Activated CD4-positive, CD25-positive, alpha-beta regulatory T cell treated with anti-CD3 and anti-CD28 coated beads, Interleukin-2, amount 50 U/mL, for 24 hours (primary cell): Measurements from ENCODE around the gene TMEM213.
"Not testable (repeated sequence)": the region's sequence is repeated elsewhere in the genome, so short reads cannot be mapped to it uniquely, and the experiment has no call there.

ENCODE experiments used
- ATAC-seq, 2 donors: fragments of 150-1000 bp; cut with Tn5 transposase; one replicate each; pipeline ENCODE4 v1.10.0; 2021; ENCODE audit warnings: mild to moderate bottlenecking in 1 of 2, moderate library complexity in 1 of 2

Gene TMEM213

DNA sequence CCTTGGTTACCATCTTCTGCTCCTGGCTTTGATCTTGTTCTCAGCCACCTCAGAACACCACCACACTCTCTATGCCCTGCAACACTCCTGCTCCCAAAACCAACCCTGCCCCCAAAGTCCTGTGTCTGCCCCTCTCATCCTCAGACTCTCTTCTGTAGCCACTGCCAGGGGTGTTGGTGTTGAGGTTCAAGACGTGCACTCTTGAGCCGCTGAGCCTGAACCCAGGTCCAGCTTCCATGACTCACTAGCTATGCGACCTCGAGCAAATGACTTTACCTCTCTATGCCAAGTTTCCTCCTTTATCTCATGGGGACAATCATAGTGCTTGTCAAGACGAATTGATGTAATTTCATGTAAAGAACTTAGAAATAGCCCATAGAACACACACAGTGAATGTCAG lies 1.0 kb downstream of the TMEM213 start:
- ATAC-seq, result no peak

- ATAC-seq, result no peak
Observed at GRCh38 chr7:138799336-138800000, 1.7 kb downstream of the TMEM213 start.

DNA sequence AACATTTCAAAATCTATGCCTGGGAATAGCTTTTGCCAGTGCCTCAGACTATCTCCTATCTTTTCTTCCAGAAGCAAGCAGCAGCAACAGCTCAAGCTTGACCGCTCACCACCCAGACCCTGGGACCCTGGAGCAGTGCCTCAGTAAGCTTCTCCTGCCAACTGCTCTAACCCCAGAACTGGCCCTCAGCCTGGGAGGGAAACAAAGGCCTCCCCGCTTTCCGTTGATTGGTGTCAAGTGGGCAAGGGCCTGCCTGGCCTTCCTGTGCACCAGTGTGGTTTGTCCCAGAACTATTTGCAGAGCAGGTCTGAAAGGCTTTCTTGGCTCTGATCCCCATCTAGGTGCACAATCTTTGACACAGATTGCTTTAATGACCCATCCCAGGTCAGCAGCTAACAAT lies 3.5 kb downstream of the TMEM213 start:
- ATAC-seq, result no peak

DNA sequence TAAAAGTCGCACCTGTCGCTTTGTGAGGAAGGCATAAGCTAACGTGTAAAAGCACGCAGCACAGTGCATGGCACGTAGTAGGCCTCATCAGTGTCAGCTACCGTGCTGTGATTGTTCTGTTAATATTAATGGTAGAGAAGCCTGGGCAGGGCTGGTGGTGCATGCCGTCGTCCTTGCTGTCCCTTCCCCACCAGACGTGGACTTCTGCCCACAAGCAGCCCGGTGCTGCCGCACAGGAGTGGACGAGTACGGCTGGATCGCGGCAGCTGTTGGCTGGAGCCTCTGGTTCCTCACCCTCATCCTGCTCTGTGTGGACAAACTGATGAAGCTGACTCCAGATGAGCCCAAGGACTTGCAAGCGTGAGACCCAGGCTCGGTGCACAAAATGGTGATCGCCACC lies 4.9 kb downstream of the TMEM213 start:
- ATAC-seq, result no peak

- no peak for ATAC-seq
Observed at GRCh38 chr7:138804618-138805017, 6.8 kb downstream of the TMEM213 start.

DNA sequence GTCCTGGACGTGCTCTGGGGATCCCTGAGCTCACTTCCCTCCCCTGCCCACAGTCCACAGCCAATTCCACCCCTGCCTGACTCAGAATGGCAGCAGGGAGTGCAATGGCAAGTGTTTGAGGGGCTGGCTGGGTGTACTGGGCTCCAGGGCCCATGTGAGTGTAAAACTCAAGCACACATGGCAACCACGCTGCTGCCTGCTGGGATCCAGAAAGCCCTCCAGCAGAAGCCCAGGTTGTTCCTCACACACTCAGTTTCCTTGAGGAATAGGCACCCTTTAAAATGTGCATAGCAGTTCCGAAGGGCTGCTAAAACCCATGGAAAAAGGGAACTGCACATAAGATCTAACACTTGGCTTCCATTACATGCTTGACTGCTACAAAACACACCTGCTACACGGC lies 11.6 kb downstream of the TMEM213 start:
- ATAC-seq, result no peak

DNA sequence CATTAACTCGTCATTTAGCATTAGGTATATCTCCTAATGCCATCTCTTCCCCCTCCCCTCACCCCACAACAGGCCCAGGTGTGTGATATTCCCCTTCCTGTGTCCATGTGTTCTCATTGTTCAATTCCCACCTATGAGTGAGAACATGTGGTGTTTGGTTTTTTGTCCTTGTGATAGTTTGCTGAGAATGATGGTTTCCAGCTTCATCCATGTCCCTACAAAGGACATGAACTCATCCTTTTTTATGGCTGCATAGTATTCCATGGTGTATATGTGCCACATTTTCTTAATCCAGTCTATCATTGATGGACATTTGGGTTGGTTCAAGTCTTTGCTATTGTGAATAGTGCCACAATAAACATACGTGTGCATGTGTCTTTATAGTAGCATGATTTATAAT lies 13.5 kb downstream of the TMEM213 start:
- not testable (repeated sequence) for ATAC-seq

GRCh38 chr7:138813945-138814344 lies 16.2 kb downstream of the TMEM213 start:
- ATAC-seq, result no peak

DNA sequence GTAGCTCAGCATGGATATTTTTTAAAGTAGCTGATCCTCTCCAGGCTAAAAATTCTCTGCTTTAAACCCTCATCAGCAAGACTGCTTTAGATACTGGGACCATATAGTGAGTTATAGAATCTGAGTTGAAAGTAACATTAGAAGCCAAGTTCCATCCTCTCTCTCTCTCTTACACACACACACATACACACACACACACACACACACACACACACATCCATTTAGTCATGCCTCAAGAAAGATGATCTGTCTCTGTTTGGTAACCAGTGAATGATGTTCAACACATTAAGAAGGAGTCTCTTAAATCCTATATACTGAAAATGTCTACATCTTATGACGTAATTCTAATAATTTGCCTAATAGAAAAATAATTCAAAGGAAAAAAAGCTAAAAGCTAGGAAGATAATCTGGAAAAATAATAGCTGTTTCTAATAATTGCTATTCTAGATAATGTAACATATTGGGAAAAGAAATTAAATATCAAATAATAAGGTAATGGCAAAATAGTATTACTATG lies 17.1 kb downstream of the TMEM213 start:
- no peak for ATAC-seq

DNA sequence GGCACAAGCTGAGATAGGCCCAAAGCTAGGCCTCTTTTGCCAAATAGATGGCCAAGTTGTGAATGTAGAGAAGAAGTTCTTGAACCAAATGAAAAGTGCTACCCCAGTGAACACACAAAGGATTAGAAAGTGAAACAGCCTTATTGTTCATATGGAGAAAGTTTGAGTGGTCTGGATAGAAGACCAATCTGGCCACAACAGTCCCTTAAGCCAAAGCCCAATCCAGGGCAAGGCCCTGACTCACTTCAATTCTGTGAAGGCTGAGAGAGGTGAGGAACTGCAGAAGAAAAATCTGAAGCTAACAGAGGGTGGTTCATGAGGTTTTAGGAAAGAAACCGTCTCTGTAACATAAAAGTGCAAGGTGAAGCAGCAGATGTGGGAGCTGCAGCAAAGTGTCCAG lies 18.9 kb downstream of the TMEM213 start:
- no peak for ATAC-seq

DNA sequence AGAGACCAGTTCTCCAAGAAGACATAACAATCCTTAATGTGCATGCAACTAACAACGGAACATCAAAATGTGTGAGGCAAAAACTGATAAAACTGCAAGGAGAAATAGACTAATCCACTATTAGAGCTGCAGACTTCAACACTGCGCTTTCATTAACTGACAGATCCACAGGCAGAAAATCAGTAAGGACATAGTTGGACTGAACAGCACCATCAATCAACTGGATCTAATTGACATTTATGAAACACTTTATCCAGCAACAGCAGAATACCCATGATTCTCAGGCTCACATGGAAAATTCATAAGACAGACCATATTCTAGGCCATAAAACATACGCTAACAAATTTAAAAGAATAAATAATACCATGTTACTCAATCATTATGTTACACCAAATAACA lies 21.8 kb downstream of the TMEM213 start:
- no peak for ATAC-seq

GRCh38 chr7:138821912-138822311 lies 24.1 kb downstream of the TMEM213 start:
- no peak for ATAC-seq

DNA sequence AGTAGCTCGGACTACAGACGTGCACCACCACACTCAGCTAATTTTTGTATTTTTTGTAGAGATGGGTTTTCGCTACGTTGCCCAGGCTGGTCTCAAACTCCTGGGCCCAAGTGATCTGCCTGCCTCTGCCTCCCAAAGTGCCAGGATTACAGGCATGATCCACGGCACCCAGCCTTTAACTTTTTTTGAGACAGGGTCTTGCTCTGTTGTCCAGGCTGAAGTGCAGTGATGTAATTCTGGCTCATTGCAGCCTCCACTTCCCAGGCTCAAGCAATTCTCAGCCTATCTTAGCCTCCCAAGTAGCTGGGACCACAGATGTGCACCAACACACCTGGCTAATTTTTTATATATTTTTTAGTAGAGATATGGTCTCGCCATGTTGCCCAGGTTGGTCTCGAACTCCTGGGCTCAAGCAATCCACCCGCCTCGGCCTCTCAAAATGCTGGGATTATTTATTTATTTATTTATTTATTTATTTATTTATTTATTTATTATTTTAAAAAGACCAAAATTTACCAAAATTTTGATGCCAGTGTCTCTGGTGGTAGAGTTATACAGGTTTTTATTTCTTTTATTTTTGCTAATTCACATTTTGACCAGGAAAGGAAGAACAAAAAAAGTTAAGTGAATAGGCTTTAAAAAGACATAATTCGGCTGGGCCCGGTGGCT lies 25.2 kb downstream of the TMEM213 start:
- ATAC-seq, result no peak

GRCh38 chr7:138825049-138825721 lies 27.4 kb downstream of the TMEM213 start:
- ATAC-seq, result no peak

DNA sequence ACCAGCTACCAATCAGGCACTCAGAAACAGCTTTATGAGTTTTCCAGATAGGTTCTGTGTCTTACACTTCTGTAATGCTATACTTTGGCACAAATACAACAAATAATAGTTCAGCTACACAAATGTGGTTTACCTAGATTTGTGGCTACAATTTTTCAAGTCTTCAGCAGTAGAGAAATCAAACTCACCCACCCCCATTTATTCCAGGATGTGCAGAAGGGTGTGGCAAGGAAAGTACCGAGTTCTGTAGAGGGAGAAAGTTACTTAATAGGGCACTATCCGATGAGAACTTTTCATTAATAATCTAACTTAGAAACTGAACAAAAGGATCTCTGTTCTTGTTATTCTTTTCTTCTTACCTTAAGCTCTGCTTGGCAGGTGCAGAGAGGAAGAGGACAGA lies 30.5 kb downstream of the TMEM213 start:
- no peak for ATAC-seq

- no peak for ATAC-seq
Observed at GRCh38 chr7:138829335-138829734, 31.5 kb downstream of the TMEM213 start.

- ATAC-seq, result no peak
Observed at GRCh38 chr7:138832966-138833365, 35.2 kb downstream of the TMEM213 start.

DNA sequence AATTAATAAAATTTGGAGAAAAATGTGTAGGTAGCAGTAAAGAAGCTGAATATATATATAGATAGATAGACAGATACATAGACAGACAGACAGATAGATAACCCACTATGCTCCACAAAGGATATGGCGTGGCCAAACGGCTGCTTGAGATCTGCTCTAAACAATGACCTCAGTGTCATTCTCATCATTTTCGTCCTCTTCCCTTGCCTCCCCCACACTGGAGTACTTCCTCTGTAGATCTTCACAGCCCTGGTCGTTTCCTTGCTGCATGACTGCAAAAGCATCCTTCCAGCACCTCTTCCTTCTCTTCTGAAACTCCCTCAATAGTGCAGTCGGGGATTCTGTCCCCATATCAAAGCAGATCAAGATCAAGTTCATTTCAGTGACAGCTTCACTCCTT lies 35.8 kb downstream of the TMEM213 start:
- ATAC-seq, result no peak

DNA sequence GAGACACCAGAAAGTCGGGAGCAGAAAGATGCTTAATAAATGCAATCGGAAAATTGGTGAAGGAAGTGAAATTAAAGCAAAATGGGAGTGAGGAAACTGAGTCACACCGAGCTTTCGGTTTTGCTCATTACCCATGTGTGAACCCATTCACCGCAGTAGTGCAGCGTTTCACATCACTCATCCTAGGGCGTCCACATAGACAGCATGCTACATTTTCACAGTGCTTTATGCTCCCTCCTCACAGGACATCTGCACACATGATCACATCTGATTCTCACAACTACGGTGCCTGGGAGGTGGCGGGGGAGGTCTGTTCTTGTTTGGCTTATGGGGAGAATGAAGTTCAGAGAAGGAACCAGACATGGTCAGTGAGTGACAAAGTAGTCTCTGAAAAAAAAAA lies 36.8 kb downstream of the TMEM213 start:
- ATAC-seq, result no peak

DNA sequence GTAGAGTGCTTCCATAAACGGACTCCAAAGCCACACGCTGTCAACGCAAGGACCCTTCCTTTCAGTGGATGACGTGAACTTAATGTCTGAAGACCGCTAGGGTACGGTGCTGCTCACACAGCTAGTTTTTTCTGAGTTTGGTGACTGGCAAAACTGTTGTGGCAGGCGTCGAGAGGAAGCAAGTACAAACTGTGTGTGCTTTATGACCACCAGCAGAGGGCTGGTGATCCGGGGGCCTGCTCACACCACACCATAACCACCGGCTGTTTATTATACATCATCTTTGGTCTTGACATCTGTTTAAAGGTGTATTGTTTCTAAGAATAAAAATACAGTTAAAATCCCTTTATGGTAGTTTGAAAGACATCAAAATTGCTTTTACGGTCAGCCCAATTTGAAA lies 37.3 kb downstream of the TMEM213 start:
- ATAC-seq, result no peak

DNA sequence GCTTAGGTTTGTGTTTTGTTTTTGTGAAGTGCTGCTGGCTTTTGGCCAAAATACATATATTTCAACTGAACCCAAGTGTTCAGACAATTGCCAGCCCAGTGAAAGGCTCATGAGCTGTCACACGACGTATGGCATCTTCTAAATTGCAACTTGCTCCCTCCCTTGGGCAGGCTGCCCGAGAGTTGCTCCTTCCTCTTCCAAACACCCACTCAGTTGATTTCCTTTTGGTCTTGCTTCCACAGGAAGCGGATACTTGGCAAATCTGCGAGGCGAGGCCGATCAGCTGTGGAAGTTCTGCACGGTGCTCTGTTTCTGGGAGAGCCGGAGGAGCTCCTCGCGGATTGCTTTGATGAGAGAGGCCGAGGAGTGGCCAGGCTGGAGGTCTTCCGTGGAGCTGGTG lies 39.8 kb downstream of the TMEM213 start:
- no peak for ATAC-seq

- ATAC-seq, result no peak
Observed at GRCh38 chr7:138838166-138838565, 40.4 kb downstream of the TMEM213 start.

GRCh38 chr7:138842111-138842510 lies 44.3 kb downstream of the TMEM213 start:
- no peak for ATAC-seq
